Thyroid gland (tissue), 4 donors: Measurements from ENCODE around the gene C1orf159. TPM values are rescaled to one million over a fixed set of nuclear protein-coding genes. Genes with fewer than 3 reads are reported as not detected.

Experiments
- DNase-seq, 2 donors: peaks; one replicate each; pipeline ENCODE4 v3.0.0-alpha.2; 2019
- H3K27ac ChIP-seq, 3 donors: fragments of 200-600 bp; sonication (generic); 1 replicate in 2 of 3; 2 replicates in 1 of 3; pipeline ENCODE4 v1.5.1; 2016 to 2019; ENCODE audit warnings: mild to moderate bottlenecking in 1 of 3, moderate library complexity in 1 of 3
- H3K27me3 ChIP-seq: fragments of 200-600 bp; sonication (generic); one replicate; pipeline ENCODE4 v1.5.1; 2019
- H3K36me3 ChIP-seq, 2 donors: fragments of 200-600 bp; sonication (generic); one replicate each; pipeline ENCODE4 v1.5.1; 2016 to 2019
- H3K4me1 ChIP-seq, 2 donors: fragments of 200-600 bp; sonication (generic); one replicate each; pipeline ENCODE4 v1.5.1; 2017 to 2019
- H3K4me3 ChIP-seq, 3 donors: fragments of 200-600 bp; sonication (generic); replicated peaks in 1 of 3; 1 replicate in 2 of 3; 2 replicates in 1 of 3; pipeline ENCODE4 v1.5.1; 2016; ENCODE audit warnings: mild to moderate bottlenecking in 1 of 3
- H3K9me3 ChIP-seq: fragments of 200-600 bp; sonication (generic); one replicate; pipeline ENCODE4 v1.5.1; 2017
- CTCF ChIP-seq, 6 experiments: fragments of 200-600 bp in 3 of 6; fragments of 450-650 bp in 3 of 6; sonication (generic) in 3 of 6; IDR thresholded peaks; one replicate each; pipeline ENCODE4 v1.5.1; 2016 to 2019; ENCODE audit warnings: antibody characterized with exemption in 6 of 6, mild to moderate bottlenecking in 2 of 6, inconsistent platforms in 1 of 6, moderate library complexity in 1 of 6
- POLR2A ChIP-seq, 2 donors: fragments of 450-650 bp; IDR thresholded peaks; one replicate each; pipeline ENCODE4 v1.6.1; 2017; ENCODE audit warnings: antibody characterized with exemption in 2 of 2, mild to moderate bottlenecking in 2 of 2, moderate library complexity in 1 of 2
- WGBS, 2 donors: methylation state at CpG; one replicate each; pipeline ENCODE4 v1.1.5; 2017; 5-methylcytosine and 5-hydroxymethylcytosine counted together
- intact Hi-C: fragments of 100-400 bp; cut with DNase I; formaldehyde crosslinking; loops from one replicate; pipeline ENCODE4 v1.15.1; 2023
- total RNA-seq, 4 donors: library from RNA; depleted of rRNA; stranded (reverse); fragments of >200 nt; gene quantifications; one replicate each; pipeline ENCODE4 v1.2.3, GENCODE V29; 2016

The C1orf159 gene
- total RNA-seq, 4 donors from 2014 or later: 10.3 to 27.6 (median 19.6) TPM

DNA sequence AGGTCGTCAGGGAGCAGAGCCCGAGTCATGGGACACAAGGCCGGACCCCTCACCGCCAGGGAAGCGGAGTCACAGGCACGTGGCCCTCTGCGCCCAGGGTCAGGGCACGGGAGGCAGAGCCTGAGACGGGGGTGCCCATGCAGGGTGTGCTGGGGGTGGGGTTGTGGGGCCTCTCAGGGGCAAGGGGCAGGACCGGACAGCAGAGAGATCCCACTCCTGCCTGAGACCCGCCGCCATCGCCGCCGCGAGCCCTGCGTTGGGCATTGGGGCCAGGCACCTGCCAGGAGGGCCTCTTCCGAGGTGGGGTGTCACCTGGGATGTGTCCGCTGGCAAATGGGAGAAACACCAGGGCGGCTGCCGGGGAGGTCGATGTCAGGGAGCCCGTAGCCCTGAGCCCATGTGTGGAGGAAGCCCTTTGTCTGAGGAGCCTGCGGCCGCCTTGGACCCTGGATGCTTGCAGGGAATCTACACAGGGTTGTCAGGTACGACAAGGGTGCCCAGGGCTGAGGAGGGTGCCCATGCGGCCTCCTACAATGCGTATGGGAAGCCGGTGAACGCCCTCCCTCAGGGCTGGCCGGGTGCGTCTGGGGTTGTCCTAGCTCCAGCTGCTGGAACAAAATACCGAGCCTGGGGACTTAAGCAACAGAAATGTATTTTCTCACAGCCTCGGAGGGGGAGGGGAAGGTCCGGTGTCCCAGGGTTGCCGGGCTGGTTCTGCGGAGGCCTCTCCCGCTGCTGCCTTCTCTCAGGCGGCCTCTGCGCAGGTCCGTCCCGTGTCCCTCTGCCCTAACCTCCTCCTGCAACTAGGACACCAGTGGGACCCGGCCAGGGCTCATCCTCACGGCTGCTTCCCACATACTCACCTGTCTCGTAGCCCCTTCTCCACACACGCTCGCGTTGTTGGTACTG, 16.4 kb upstream of the C1orf159 start:
- peaks cover 0 to 6% of the 10 kb centered on the region in 2 donors for H3K4me1 ChIP-seq
- H3K9me3 ChIP-seq: no peaks in the 10 kb centered on the region
- H3K27ac ChIP-seq: no peak overlapping the region
- H3K4me3 ChIP-seq: no peak overlapping the region
- intact Hi-C loops: no loop called here
- TF ChIP-seq CTCF (IDR thresholded peaks at IDR 0.05): no peak
- no peak for TF ChIP-seq POLR2A (IDR thresholded peaks at IDR 0.05)
- no peaks in the 10 kb centered on the region for H3K36me3 ChIP-seq
- no peak for DNase-seq
- 70 to 76% methylated on average over 34 to 38 of the region's 48 CpGs for WGBS, 2 donors
- peaks cover 8% of the 10 kb centered on the region for H3K27me3 ChIP-seq

DNA sequence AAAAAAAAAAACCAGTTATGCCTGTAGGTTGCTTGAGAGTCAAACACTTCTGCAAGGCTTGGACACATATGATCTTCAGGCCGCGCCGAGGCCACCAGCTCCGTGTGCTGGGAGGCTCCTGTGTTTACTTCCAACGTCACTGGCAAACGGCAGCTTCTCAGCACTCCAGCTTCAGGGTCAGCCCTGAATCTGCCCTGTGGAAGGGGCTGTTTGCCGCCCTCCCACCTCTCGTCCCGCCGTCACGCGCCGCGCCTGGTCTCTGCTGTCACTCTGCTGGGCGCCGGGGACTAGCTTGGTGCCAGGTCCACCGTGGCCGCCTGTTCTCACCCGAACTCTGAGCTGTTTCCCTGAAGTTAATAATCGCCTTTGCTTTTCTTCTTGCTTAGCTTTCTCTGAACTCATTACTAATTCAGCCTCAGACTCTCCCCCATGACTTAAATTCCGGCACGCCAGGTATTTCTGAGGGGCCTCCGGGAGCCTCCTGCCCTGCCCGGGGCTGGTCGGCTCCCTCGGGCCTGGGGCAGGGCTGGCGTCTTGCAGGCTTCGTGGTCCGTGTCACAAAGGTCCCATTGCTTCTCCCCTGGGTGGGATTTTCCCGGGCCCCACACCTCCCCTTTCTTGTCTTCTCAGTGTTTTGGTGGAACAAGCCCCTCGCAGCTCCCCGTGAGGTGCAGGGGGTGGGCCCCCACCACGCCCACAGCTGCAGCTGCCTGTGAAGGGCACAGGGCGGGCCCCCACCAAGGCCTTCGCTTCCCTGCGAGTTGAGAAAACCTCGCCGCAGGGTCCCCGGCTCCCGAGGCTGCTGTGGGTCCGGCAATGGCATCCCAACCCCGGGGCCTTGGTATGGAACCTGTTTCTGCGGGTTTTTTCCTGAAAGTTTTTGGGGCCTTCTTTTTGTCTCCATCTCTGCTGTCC, 14.6 kb upstream of the C1orf159 start:
- DNase-seq: no peak
- H3K9me3 ChIP-seq: no peaks in the 10 kb centered on the region
- H3K27ac ChIP-seq: no peak overlapping the region
- 78 to 82% methylated on average over 35 to 43 of the region's 43 CpGs for WGBS, 2 donors
- no peaks in the 10 kb centered on the region for H3K4me1 ChIP-seq
- intact Hi-C loops: no loop called here
- no peaks in the 10 kb centered on the region for H3K36me3 ChIP-seq
- H3K4me3 ChIP-seq: no peak overlapping the region
- H3K27me3 ChIP-seq: no peaks in the 10 kb centered on the region
- TF ChIP-seq CTCF (IDR thresholded peaks at IDR 0.05) (no peak), POLR2A (IDR thresholded peaks at IDR 0.05) (no peak)

DNA sequence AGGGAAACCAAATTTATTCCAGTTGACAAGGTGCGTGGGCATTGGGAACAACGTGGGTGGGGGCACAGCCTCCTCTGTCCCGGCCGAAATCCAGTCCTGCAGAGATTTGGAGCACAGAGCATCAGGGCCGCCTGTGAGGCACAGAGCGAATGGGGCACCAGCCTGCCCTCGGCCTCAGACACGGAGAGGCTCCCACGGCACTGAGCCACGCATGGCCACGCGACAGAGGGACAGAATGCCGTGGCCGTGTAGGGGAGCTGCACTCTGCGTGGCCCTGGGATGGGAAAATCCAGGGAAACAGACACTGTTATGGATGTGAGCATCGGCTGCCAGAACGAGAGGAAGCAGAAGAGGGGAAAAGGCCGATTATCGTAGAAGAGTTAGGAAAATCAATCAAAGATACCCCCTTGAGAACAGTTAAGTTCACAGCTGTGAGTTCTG, 13.5 kb upstream of the C1orf159 start:
- WGBS, 2 donors: 84 to 90% methylated on average over 18 to 19 of the region's 19 CpGs
- intact Hi-C loops: no loop called here
- DNase-seq: no peak
- Histone ChIP-seq H3K9me3 (no peaks in the 10 kb centered on the region), H3K4me3 (no peak overlapping the region), H3K4me1 (no peaks in the 10 kb centered on the region), H3K27me3 (no peaks in the 10 kb centered on the region), H3K36me3 (no peaks in the 10 kb centered on the region), H3K27ac (no peak overlapping the region)
- no peak for TF ChIP-seq POLR2A (IDR thresholded peaks at IDR 0.05)
- no peak for TF ChIP-seq CTCF (IDR thresholded peaks at IDR 0.05)

- TF ChIP-seq CTCF (IDR thresholded peaks at IDR 0.05) (no peak), POLR2A (IDR thresholded peaks at IDR 0.05) (no peak)
- no peaks in the 10 kb centered on the region for H3K36me3 ChIP-seq
- intact Hi-C loops: no loop called here
- WGBS, 2 donors: 82 to 87% methylated on average over 22 to 29 of the region's 32 CpGs
- H3K4me3 ChIP-seq: no peak overlapping the region
- H3K27ac ChIP-seq: no peak overlapping the region
- no peak for DNase-seq
- H3K9me3 ChIP-seq: no peaks in the 10 kb centered on the region
- H3K27me3 ChIP-seq: no peaks in the 10 kb centered on the region
- H3K4me1 ChIP-seq: no peaks in the 10 kb centered on the region
Observed at GRCh38 chr1:1128454-1129139, 12.7 kb upstream of the C1orf159 start.
